ENCODE results near the gene CNTN1.

CNTN1 gene

GRCh38 chr12:40832668-40833067 lies 140.4 kb downstream of the CNTN1 start:
- TF ChIP-seq SIN3A (IDR thresholded peaks at IDR 0.05; ENCODE audit: borderline replicate concordance, insufficient read depth, low read length) (no peak), TAF1 (IDR thresholded peaks at IDR 0.05; ENCODE audit: borderline replicate concordance, insufficient read depth, low read length) (no peak), REST (IDR thresholded peaks at IDR 0.05; ENCODE audit: insufficient read depth in 1 of 2, low read depth in 2 of 2, low read length in 2 of 2) (no peak), FOXP2 (optimal IDR thresholded peaks at IDR 0.05; ENCODE audit: borderline replicate concordance, extremely low read depth, extremely low read length, insufficient read depth) (no peak), POLR2AphosphoS5 (IDR thresholded peaks at IDR 0.05; ENCODE audit: low read depth, low read length) (no peak)

DNA sequence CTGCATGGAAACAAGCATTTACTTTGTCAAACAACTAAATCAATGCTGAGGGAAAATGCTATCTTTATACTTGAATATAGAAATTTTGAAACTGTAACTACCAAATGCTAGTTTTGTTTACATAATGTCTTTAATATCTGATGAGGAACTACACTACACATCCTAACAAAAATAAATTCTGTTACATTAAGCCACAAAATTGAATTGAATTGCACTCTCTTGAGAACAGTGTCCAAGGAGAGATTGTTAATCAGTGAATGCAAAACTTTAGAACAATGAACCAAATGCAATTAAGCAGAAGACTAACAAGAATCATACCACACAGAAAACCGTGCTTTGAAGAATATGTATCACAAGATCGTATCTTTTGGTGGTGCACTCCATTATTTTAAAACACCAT lies 141.6 kb downstream of the CNTN1 start:
- TF ChIP-seq POLR2AphosphoS5 (IDR thresholded peaks at IDR 0.05; ENCODE audit: low read depth, low read length) (no peak), FOXP2 (optimal IDR thresholded peaks at IDR 0.05; ENCODE audit: borderline replicate concordance, extremely low read depth, extremely low read length, insufficient read depth) (no peak), REST (IDR thresholded peaks at IDR 0.05; ENCODE audit: insufficient read depth in 1 of 2, low read depth in 2 of 2, low read length in 2 of 2) (no peak), TAF1 (IDR thresholded peaks at IDR 0.05; ENCODE audit: borderline replicate concordance, insufficient read depth, low read length) (no peak), SIN3A (IDR thresholded peaks at IDR 0.05; ENCODE audit: borderline replicate concordance, insufficient read depth, low read length) (no peak)

- no peak for TF ChIP-seq POLR2AphosphoS5 (IDR thresholded peaks at IDR 0.05; ENCODE audit: low read depth, low read length)
- no peak for TF ChIP-seq FOXP2 (optimal IDR thresholded peaks at IDR 0.05; ENCODE audit: borderline replicate concordance, extremely low read depth, extremely low read length, insufficient read depth)
- TF ChIP-seq SIN3A (IDR thresholded peaks at IDR 0.05; ENCODE audit: borderline replicate concordance, insufficient read depth, low read length) = no peak
- TF ChIP-seq REST (IDR thresholded peaks at IDR 0.05; ENCODE audit: insufficient read depth in 1 of 2, low read depth in 2 of 2, low read length in 2 of 2) = no peak
- no peak for TF ChIP-seq TAF1 (IDR thresholded peaks at IDR 0.05; ENCODE audit: borderline replicate concordance, insufficient read depth, low read length)
Measured at GRCh38 chr12:40834321-40834720, 142.1 kb downstream of the CNTN1 start.

GRCh38 chr12:40837891-40838429 lies 145.7 kb downstream of the CNTN1 start:
- no peak for TF ChIP-seq SIN3A (IDR thresholded peaks at IDR 0.05; ENCODE audit: borderline replicate concordance, insufficient read depth, low read length)
- TF ChIP-seq FOXP2 (optimal IDR thresholded peaks at IDR 0.05; ENCODE audit: borderline replicate concordance, extremely low read depth, extremely low read length, insufficient read depth) = no peak
- no peak for TF ChIP-seq TAF1 (IDR thresholded peaks at IDR 0.05; ENCODE audit: borderline replicate concordance, insufficient read depth, low read length)
- no peak for TF ChIP-seq POLR2AphosphoS5 (IDR thresholded peaks at IDR 0.05; ENCODE audit: low read depth, low read length)
- no peak for TF ChIP-seq REST (IDR thresholded peaks at IDR 0.05; ENCODE audit: insufficient read depth in 1 of 2, low read depth in 2 of 2, low read length in 2 of 2)

GRCh38 chr12:40843495-40843894 lies 151.3 kb downstream of the CNTN1 start:
- no peak for TF ChIP-seq POLR2AphosphoS5 (IDR thresholded peaks at IDR 0.05; ENCODE audit: low read depth, low read length)
- no peak for TF ChIP-seq SIN3A (IDR thresholded peaks at IDR 0.05; ENCODE audit: borderline replicate concordance, insufficient read depth, low read length)
- no peak for TF ChIP-seq REST (IDR thresholded peaks at IDR 0.05; ENCODE audit: insufficient read depth in 1 of 2, low read depth in 2 of 2, low read length in 2 of 2)
- TF ChIP-seq TAF1 (IDR thresholded peaks at IDR 0.05; ENCODE audit: borderline replicate concordance, insufficient read depth, low read length) = no peak
- TF ChIP-seq FOXP2 (optimal IDR thresholded peaks at IDR 0.05; ENCODE audit: borderline replicate concordance, extremely low read depth, extremely low read length, insufficient read depth) = no peak

Measured in PFSK-1 (cell line).